H1 (cell line): ENCODE results near the gene RFX1. TPM values are rescaled to one million over a fixed set of nuclear protein-coding genes. Genes with fewer than 3 reads are reported as not detected.
A peak's percentile ranks its signal among the peaks of the same experiment; 100 is the strongest.

Experiments
- CTCF ChIA-PET: fragments of 300-600 bp; sonication (Branson Sonifier 250); formaldehyde crosslinking; loops from one replicate; lab custom pipeline; 2021; ENCODE audit not compliant: partially characterized antibody; lab: Charles Lee
- POLR2A ChIA-PET: fragments of 300-600 bp; sonication (Branson Sonifier 250); formaldehyde crosslinking; loops from one replicate; lab custom pipeline; 2021; ENCODE audit warnings: inconsistent platforms; ENCODE audit not compliant: partially characterized antibody; lab: Charles Lee
- DNase-seq, 2 experiments: peaks; one replicate each; pipeline versions ENCODE4 v3.0.0 to v3.0.0-alpha.2; 2010 to 2022; ENCODE audit warnings: low spot score in 2 of 2, low read depth in 1 of 2, mixed read lengths in 1 of 2
- FAIRE-seq: peaks from 2 replicates; lab custom pipeline; 2011; peaks lifted over from hg19 to GRCh38; lab: Jason Lieb, UNC
- H2AFZ ChIP-seq: 2 replicates; pipeline ENCODE4 v1.8.1; 2012; ENCODE audit warnings: low read length, inconsistent platforms
- H2AK5ac ChIP-seq: 2 replicates; pipeline ENCODE4 v1.6.1; 2013; ENCODE audit warnings: low read depth, low read length
- H2BK120ac ChIP-seq: replicated peaks from 2 replicates; pipeline ENCODE3; 2013; ENCODE audit warnings: low read depth, low read length, inconsistent platforms
- H2BK12ac ChIP-seq: 2 replicates; pipeline ENCODE4 v1.6.1; 2013; ENCODE audit warnings: low read depth, low read length
- H2BK15ac ChIP-seq: 2 replicates; pipeline ENCODE4 v1.6.1; 2013; ENCODE audit warnings: low read length
- H2BK20ac ChIP-seq: 2 replicates; pipeline ENCODE4 v1.6.1; 2013; ENCODE audit warnings: low read length
- H2BK5ac ChIP-seq: 2 replicates; pipeline ENCODE4 v1.6.1; 2013; ENCODE audit warnings: low read depth, low read length
- H3K14ac ChIP-seq: 2 replicates; pipeline ENCODE4 v1.6.1; 2013; ENCODE audit warnings: inconsistent platforms; ENCODE audit not compliant: insufficient read length
- H3K18ac ChIP-seq: 2 replicates; pipeline ENCODE4 v1.6.1; 2013; ENCODE audit warnings: low read length; ENCODE audit errors: extremely low read depth
- H3K23ac ChIP-seq: 2 replicates; pipeline ENCODE4 v1.6.1; 2013; ENCODE audit warnings: inconsistent platforms; ENCODE audit not compliant: insufficient read length
- H3K23me2 ChIP-seq: 2 replicates; pipeline ENCODE4 v1.6.1; 2013; ENCODE audit warnings: low read depth, low read length
- H3K27ac ChIP-seq: 2 replicates; pipeline ENCODE4 v1.6.1; 2011; ENCODE audit warnings: low read depth, low read length, inconsistent platforms
- H3K27me3 ChIP-seq, 4 experiments: replicated peaks in 1 of 4; 1 replicate in 1 of 4; 2 replicates in 3 of 4; pipeline versions ENCODE4 v1.6.1 to v1.8.1; 2011 to 2013; ENCODE audit warnings: low read length in 3 of 4, mild to moderate bottlenecking in 3 of 4, inconsistent platforms in 2 of 4, mixed read lengths in 2 of 4, moderate library complexity in 1 of 4; ENCODE audit not compliant: control insufficient read depth in 3 of 4, insufficient read depth in 3 of 4; ENCODE audit errors: extremely low read depth in 1 of 4
- H3K36me3 ChIP-seq, 4 experiments: 2 replicates each; pipeline versions ENCODE4 v1.6.1 to v1.8.1; 2011 to 2013; ENCODE audit warnings: mild to moderate bottlenecking in 4 of 4, low read length in 3 of 4, moderate library complexity in 2 of 4, control low read depth in 1 of 4, inconsistent platforms in 1 of 4; ENCODE audit not compliant: insufficient read depth in 4 of 4, control insufficient read depth in 2 of 4
- H3K4ac ChIP-seq: replicated peaks from 2 replicates; pipeline ENCODE3; 2013; ENCODE audit warnings: low read length, low read depth, mixed read lengths, inconsistent platforms; ENCODE audit not compliant: insufficient read length
- H3K4me1 ChIP-seq, 4 experiments: replicated peaks in 1 of 4; 1 replicate in 1 of 4; 2 replicates in 3 of 4; pipeline versions ENCODE4 v1.6.1 to v1.8.1; 2011 to 2013; ENCODE audit warnings: low read length in 3 of 4, inconsistent platforms in 2 of 4, mixed read lengths in 1 of 4; ENCODE audit not compliant: insufficient read depth in 4 of 4, control insufficient read depth in 3 of 4
- H3K4me2 ChIP-seq, 2 experiments: 2 replicates each; pipeline versions ENCODE4 v1.6.1 to v1.8.1; 2011 to 2013; ENCODE audit warnings: low read depth in 2 of 2, low read length in 2 of 2, control low read depth in 1 of 2, inconsistent platforms in 1 of 2, mild to moderate bottlenecking in 1 of 2; ENCODE audit not compliant: insufficient read depth in 1 of 2
- H3K4me3 ChIP-seq, 4 experiments: fragments of 200-600, 300-600 bp in 1 of 4; sonication (generic), shearing (Covaris generic), sonication (Bioruptor Twin) in 1 of 4; 2 replicates each; pipeline versions ENCODE4 v1.5.1 to v1.8.1; 2011 to 2016; ENCODE audit warnings: low read length in 4 of 4, low read depth in 3 of 4, control low read depth in 2 of 4, inconsistent platforms in 2 of 4, mild to moderate bottlenecking in 2 of 4, mixed read lengths in 1 of 4, moderate library complexity in 1 of 4; ENCODE audit not compliant: insufficient read depth in 2 of 4; ENCODE audit errors: extremely low read depth in 1 of 4
- H3K56ac ChIP-seq: replicated peaks from 2 replicates; pipeline ENCODE3; 2013; ENCODE audit warnings: low read depth, mild to moderate bottlenecking, mixed read lengths, low read length, inconsistent platforms; ENCODE audit not compliant: insufficient read length
- H3K79me1 ChIP-seq: 2 replicates; pipeline ENCODE4 v1.6.1; 2013; ENCODE audit warnings: low read depth, low read length, control low read depth
- H3K79me2 ChIP-seq, 2 experiments: 2 replicates each; pipeline versions ENCODE4 v1.6.1 to v1.8.1; 2012 to 2013; ENCODE audit warnings: low read length in 2 of 2, mild to moderate bottlenecking in 2 of 2, inconsistent platforms in 1 of 2; ENCODE audit not compliant: insufficient read depth in 2 of 2, control insufficient read depth in 1 of 2
- H3K9ac ChIP-seq, 4 experiments: replicated peaks in 1 of 4; 1 replicate in 1 of 4; 2 replicates in 3 of 4; pipeline versions ENCODE4 v1.6.1 to v1.8.1; 2011 to 2013; ENCODE audit warnings: low read depth in 3 of 4, low read length in 3 of 4, control low read depth in 2 of 4, mild to moderate bottlenecking in 2 of 4, moderate library complexity in 2 of 4, inconsistent platforms in 1 of 4; ENCODE audit errors: extremely low read depth in 1 of 4
- H3K9me3 ChIP-seq, 2 experiments: 2 replicates each; pipeline versions ENCODE4 v1.6.1 to v1.8.1; 2012 to 2013; ENCODE audit warnings: mild to moderate bottlenecking in 2 of 2, moderate library complexity in 2 of 2, control low read depth in 1 of 2, inconsistent platforms in 1 of 2, low read depth in 1 of 2, low read length in 1 of 2, mixed read lengths in 1 of 2; ENCODE audit not compliant: insufficient read depth in 2 of 2
- H4K20me1 ChIP-seq, 2 experiments: replicated peaks in 1 of 2; 2 replicates each; pipeline versions ENCODE3 to v1.8.1; 2011 to 2013; ENCODE audit warnings: inconsistent platforms in 2 of 2, low read length in 2 of 2, mild to moderate bottlenecking in 1 of 2; ENCODE audit not compliant: insufficient read depth in 2 of 2, control insufficient read depth in 1 of 2
- H4K5ac ChIP-seq: 2 replicates; pipeline ENCODE4 v1.6.1; 2013; ENCODE audit warnings: low read length, low read depth, mixed read lengths, inconsistent platforms; ENCODE audit not compliant: insufficient read length
- H4K8ac ChIP-seq: 2 replicates; pipeline ENCODE4 v1.8.0; 2013; ENCODE audit warnings: mild to moderate bottlenecking, moderate library complexity, low read length, inconsistent platforms; ENCODE audit not compliant: insufficient read depth; ENCODE audit errors: extremely low read depth
- H4K91ac ChIP-seq: replicated peaks from 2 replicates; pipeline ENCODE3; 2013; ENCODE audit warnings: low read length, mixed read lengths, inconsistent platforms; ENCODE audit not compliant: insufficient read length
- ASH2L ChIP-seq: fragments of 200-600, 300-600 bp; sonication (generic); IDR thresholded peaks from one replicate; pipeline ENCODE4 v1.7.1; 2017; ENCODE audit warnings: low read length
- CEBPB ChIP-seq: IDR thresholded peaks from 2 replicates; pipeline ENCODE4 v1.6.1; 2012; ENCODE audit warnings: low read depth, low read length
- CHD2 ChIP-seq: IDR thresholded peaks from 2 replicates; pipeline ENCODE4 v1.6.1; 2012; ENCODE audit warnings: low read length, improper control_type of control experiment
- CTCF ChIP-seq, 3 experiments: IDR thresholded peaks; 1 replicate in 2 of 3; 2 replicates in 1 of 3; pipeline versions ENCODE4 v1.5.1 to v1.6.1; 2011; ENCODE audit warnings: low read length in 3 of 3, mild to moderate bottlenecking in 3 of 3, inconsistent platforms in 2 of 3, low read depth in 1 of 3, moderate library complexity in 1 of 3; ENCODE audit not compliant: insufficient read depth in 1 of 3; ENCODE audit errors: control extremely low read depth in 1 of 3
- EZH2 ChIP-seq: fragments of 200-600 bp; sonication (generic); IDR thresholded peaks from 2 replicates; pipeline ENCODE4 v1.7.1; 2012; ENCODE audit warnings: low read depth, mild to moderate bottlenecking, moderate library complexity, low read length, inconsistent platforms; ENCODE audit not compliant: severe bottlenecking
- MAX ChIP-seq: IDR thresholded peaks from 2 replicates; pipeline ENCODE4 v1.6.1; 2012; ENCODE audit warnings: inconsistent platforms
- POLR2AphosphoS5 ChIP-seq: IDR thresholded peaks from 2 replicates; pipeline ENCODE4 v1.6.1; 2011; ENCODE audit warnings: low read depth, low read length
- RBBP5 ChIP-seq: IDR thresholded peaks from 2 replicates; pipeline ENCODE4 v1.7.1; 2012; ENCODE audit warnings: low read depth, mild to moderate bottlenecking, inconsistent platforms, low read length, moderate library complexity, borderline replicate concordance
- SP1 ChIP-seq: IDR thresholded peaks from 2 replicates; pipeline ENCODE4 v1.6.1; 2011; ENCODE audit warnings: low read depth, low read length
- YY1 ChIP-seq: IDR thresholded peaks from 2 replicates; pipeline ENCODE4 v1.6.1; 2011; ENCODE audit warnings: low read depth, mild to moderate bottlenecking, low read length
- WGBS, 2 experiments: shearing (Covaris generic) in 1 of 2; methylation state at CpG; one replicate each; pipeline versions ENCODE4 v1.1.6 to v1.1.7; 2013 to 2015; ENCODE audit warnings: low lambda C conversion rate in 2 of 2, mixed read lengths in 2 of 2, inconsistent platforms in 1 of 2, low coverage in 1 of 2, missing lambda C conversion rate in 1 of 2; ENCODE audit not compliant: insufficient replicate concordance in 2 of 2, insufficient coverage in 1 of 2, insufficient read length in 1 of 2; ENCODE audit errors: extremely low coverage in 1 of 2, missing lambda C conversion rate in 1 of 2; 5-methylcytosine and 5-hydroxymethylcytosine counted together
- polyA plus RNA-seq, 7 experiments: library from polyadenylated mRNA; depleted of rRNA in 3 of 7; stranded (reverse) in 5 of 7; unstranded in 2 of 7; fragments of >200 nt in 5 of 7; fragments of 200-250 nt in 2 of 7; gene quantifications; 1 replicate in 5 of 7; 2 replicates in 1 of 7; 4 replicates in 1 of 7; pipeline versions ENCODE4 v1.2.1 to v1.2.3, GENCODE V29; 2011 to 2013; ENCODE audit warnings: missing spikeins in 2 of 7, mixed read lengths in 2 of 7
- total RNA-seq: library from RNA; stranded (reverse); fragmentation: NEBNext Ultra II Directional; extraction: Animal tissue kit (Norgen Biotek cat#: 25700); gene quantifications from 2 replicates; pipeline ENCODE4 v1.2.1, GENCODE V29; 2021

RFX1 gene
- total and polyA plus RNA-seq, 2 of the 8 experiments (the other 6 are each of a cell fraction or from before 2014, with no cell fraction given) = 4.9 to 17.0 TPM

GRCh38 chr19:14054721-14055120 lies 48.6 kb upstream of the RFX1 start:
- H2AK5ac ChIP-seq = no peak overlapping the region
- ChIA-PET POLR2A (interaction anchor here (0.7 kb wide), 1 partner anchor 169 kb away, joined by 3 read pairs; no protein-coding TSS in a partner anchor), CTCF (interaction anchor here (1.2 to 9.9 kb wide), 4 partner anchors 11 to 174 kb away, joined by 3 to 66 read pairs (median 4); partner anchors contain the start of genes MISP3 and RLN3)
- no peak overlapping the region for H3K9ac ChIP-seq
- no peaks in the 10 kb centered on the region for H3K79me1 ChIP-seq
- no peak overlapping the region for H3K4me3 ChIP-seq
- no peak overlapping the region for H3K14ac ChIP-seq
- H2BK20ac ChIP-seq = no peak overlapping the region
- peaks cover 5 to 18% (median 14%) of the 10 kb centered on the region in 4 experiments for H3K27me3 ChIP-seq
- H3K27ac ChIP-seq = no peak overlapping the region
- H4K20me1 ChIP-seq = no peaks in the 10 kb centered on the region
- TF ChIP-seq CHD2 (no peak), POLR2AphosphoS5 (no peak), CTCF (IDR thresholded peaks at IDR 0.05; ENCODE audit: control extremely low read depth in 1 of 3, insufficient read depth in 1 of 3, low read depth in 1 of 3, low read length in 3 of 3) (no peak), CEBPB (no peak), MAX (no peak), RBBP5 (no peak), ASH2L (no peak), YY1 (no peak), EZH2 (no peak), SP1 (no peak)
- no peak for FAIRE-seq
- H4K5ac ChIP-seq = no peak overlapping the region
- H3K23me2 ChIP-seq = peaks cover 12% of the 10 kb centered on the region; the same call in 1 of the 2 replicates
- H3K4ac ChIP-seq = no peak overlapping the region
- H3K18ac ChIP-seq = no peak overlapping the region
- H3K79me2 ChIP-seq = no peaks in the 10 kb centered on the region
- H3K9me3 ChIP-seq = no peaks in the 10 kb centered on the region; a peak in 1 of 4 replicates
- peaks cover 0 to 8% (median 2%) of the 10 kb centered on the region in 4 experiments; a peak in 4 of 7 replicates for H3K4me1 ChIP-seq
- no peak overlapping the region for H2AFZ ChIP-seq
- DNase-seq = no peak
- no peak overlapping the region for H3K23ac ChIP-seq
- no peak overlapping the region for H2BK5ac ChIP-seq
- H3K36me3 ChIP-seq = no peaks in the 10 kb centered on the region
- H4K91ac ChIP-seq = no peak overlapping the region
- H4K8ac ChIP-seq = 0 out of 2 replicates have a peak overlapping the region, but pooled peaks have one; percentile 37
- no peak overlapping the region for H2BK120ac ChIP-seq
- 95% methylated on average over 8 of the region's 11 CpGs; no CpG with 5 or more reads in 1 of the 2 experiments for WGBS, 2 experiments
- no peak overlapping the region for H2BK12ac ChIP-seq
- no peak overlapping the region for H3K4me2 ChIP-seq
- no peak overlapping the region for H3K56ac ChIP-seq
- no peak overlapping the region for H2BK15ac ChIP-seq
